GM12891 (cell line): Measurements from ENCODE around the gene ALPK3.

ENCODE experiments used
- PAX5 ChIP-seq: IDR thresholded peaks from 2 replicates; pipeline ENCODE4 v1.6.1; 2011; ENCODE audit warnings: low read length, moderate library complexity, mild to moderate bottlenecking; ENCODE audit not compliant: insufficient read depth, severe bottlenecking
- POLR2A ChIP-seq: IDR thresholded peaks from 2 replicates; pipeline ENCODE4 v1.6.1; 2011; ENCODE audit warnings: low read depth, low read length, control low read depth
- POLR2AphosphoS5 ChIP-seq: IDR thresholded peaks from 2 replicates; pipeline ENCODE4 v1.6.1; 2011; ENCODE audit warnings: low read depth, low read length, control low read depth
- SPI1 ChIP-seq: IDR thresholded peaks from 2 replicates; pipeline ENCODE4 v1.6.1; 2011; ENCODE audit warnings: low read depth, low read length, control low read depth
- TAF1 ChIP-seq: IDR thresholded peaks from 2 replicates; pipeline ENCODE4 v1.6.1; 2011; ENCODE audit warnings: low read depth, low read length, control low read depth

GRCh38 chr15:84790676-84791075, 26.5 kb upstream of the ALPK3 start:
- TF ChIP-seq POLR2AphosphoS5 (no peak), POLR2A (no peak), PAX5 (no peak), TAF1 (no peak), SPI1 (no peak)
